B cell (primary cell): Measurements from ENCODE around the gene C1orf174. TPM values are rescaled to one million over a fixed set of nuclear protein-coding genes. Genes with fewer than 3 reads are reported as not detected.

Experiments
- ATAC-seq: fragments of 200-7000 bp; cut with Tn5 transposase; one replicate; pipeline ENCODE4 v1.10.0; 2021; ENCODE audit warnings: low read depth, mild to moderate bottlenecking, moderate number of reproducible peaks, moderate library complexity
- CTCF ChIA-PET: fragments of 350-600 bp; sonication (Branson Sonifier 250); formaldehyde crosslinking; loops from one replicate; lab custom pipeline; 2021; ENCODE audit warnings: antibody characterized with exemption, inconsistent platforms; lab: Charles Lee
- POLR2A ChIA-PET: fragments of 350-600 bp; sonication (Branson Sonifier 250); formaldehyde crosslinking; loops from one replicate; lab custom pipeline; 2021; ENCODE audit warnings: antibody characterized with exemption; lab: Charles Lee
- DNase-seq: peaks from one replicate; pipeline ENCODE4 v3.0.0; 2013
- H2AFZ ChIP-seq: 2 replicates; pipeline ENCODE4 v1.6.1; 2012; ENCODE audit warnings: mild to moderate bottlenecking, low read depth, low read length; ENCODE audit not compliant: insufficient read depth, poor library complexity, severe bottlenecking
- H3K27ac ChIP-seq, 2 donors: 1 replicate in 1 of 2; 2 replicates in 1 of 2; pipeline ENCODE4 v1.5.1; 2012 to 2013; ENCODE audit warnings: low read length in 2 of 2, mild to moderate bottlenecking in 2 of 2, moderate library complexity in 1 of 2
- H3K27me3 ChIP-seq, 4 experiments: fragments of 200-600 bp in 1 of 4; sonication (generic) in 1 of 4; replicated peaks in 1 of 4; 1 replicate in 2 of 4; 2 replicates in 2 of 4; pipeline versions ENCODE4 v1.6.1 to v1.7.0; 2013 to 2016; ENCODE audit warnings: low read length in 3 of 4, mild to moderate bottlenecking in 2 of 4, mixed read lengths in 1 of 4, moderate library complexity in 1 of 4; ENCODE audit not compliant: insufficient read depth in 4 of 4, control insufficient read depth in 3 of 4; ENCODE audit errors: control extremely low read depth in 1 of 4
- H3K36me3 ChIP-seq, 2 experiments: replicated peaks in 1 of 2; 1 replicate in 1 of 2; 2 replicates in 1 of 2; pipeline versions ENCODE4 v1.6.1 to v1.7.1; 2013; ENCODE audit warnings: low read length in 1 of 2; ENCODE audit not compliant: insufficient read depth in 2 of 2, control insufficient read depth in 1 of 2; ENCODE audit errors: control extremely low read depth in 1 of 2, extremely low read depth in 1 of 2
- H3K4me1 ChIP-seq, 2 donors: fragments of 200-600 bp in 1 of 2; sonication (generic) in 1 of 2; 1 replicate in 1 of 2; 2 replicates in 1 of 2; pipeline versions ENCODE4 v1.5.1 to v1.6.1; 2013 to 2017; ENCODE audit warnings: low read length in 2 of 2; ENCODE audit not compliant: control insufficient read depth in 2 of 2, insufficient read depth in 2 of 2
- H3K4me2 ChIP-seq: replicated peaks from 2 replicates; pipeline ENCODE3; 2012; ENCODE audit warnings: mild to moderate bottlenecking, low read depth, low read length; ENCODE audit not compliant: poor library complexity, severe bottlenecking
- H3K4me3 ChIP-seq, 5 experiments: fragments of 200-600 bp in 1 of 5; sonication (generic) in 1 of 5; 1 replicate in 3 of 5; 2 replicates in 2 of 5; pipeline versions ENCODE4 v1.5.1 to v1.7.0; 2011 to 2016; ENCODE audit warnings: low read length in 4 of 5, mild to moderate bottlenecking in 4 of 5, low read depth in 2 of 5, control low read depth in 1 of 5, moderate library complexity in 1 of 5; ENCODE audit not compliant: insufficient read depth in 1 of 5; ENCODE audit errors: control extremely low read depth in 1 of 5, extremely low read depth in 1 of 5
- H3K79me2 ChIP-seq: fragments of 200-600 bp; sonication (generic); one replicate; pipeline ENCODE4 v1.6.0; 2016; ENCODE audit warnings: low read length; ENCODE audit not compliant: control insufficient read depth, insufficient read depth
- H3K9ac ChIP-seq: fragments of 200-600 bp; sonication (generic); 2 replicates; pipeline ENCODE4 v1.6.1; 2017; ENCODE audit warnings: mild to moderate bottlenecking, low read length, moderate library complexity
- H3K9me3 ChIP-seq, 3 donors: one replicate each; pipeline versions ENCODE4 v1.6.1 to v1.7.1; 2013; ENCODE audit warnings: low read length in 2 of 3; ENCODE audit not compliant: control insufficient read depth in 2 of 3, insufficient read depth in 1 of 3; ENCODE audit errors: control extremely low read depth in 1 of 3
- H4K20me1 ChIP-seq: 2 replicates; pipeline ENCODE4 v1.6.0; 2012; ENCODE audit warnings: mild to moderate bottlenecking, low read length; ENCODE audit not compliant: insufficient read depth, control insufficient read depth, poor library complexity, severe bottlenecking
- H3K27ac Mint-ChIP-seq: one replicate; pipeline ENCODE4 v1.8.0; 2021; ENCODE audit warnings: mixed read lengths
- H3K27me3 Mint-ChIP-seq: one replicate; pipeline ENCODE4 v1.8.0; 2021; ENCODE audit warnings: mixed read lengths
- H3K4me1 Mint-ChIP-seq: one replicate; pipeline ENCODE4 v1.8.0; 2021; ENCODE audit warnings: mixed read lengths
- H3K4me3 Mint-ChIP-seq: one replicate; pipeline ENCODE4 v1.8.0; 2021; ENCODE audit warnings: mixed read lengths
- H3K9me3 Mint-ChIP-seq: one replicate; pipeline ENCODE4 v1.8.0; 2022; ENCODE audit warnings: mixed read lengths; ENCODE audit not compliant: insufficient read depth
- CTCF ChIP-seq: fragments of 200-600 bp; IDR thresholded peaks from one replicate; pipeline ENCODE4 v1.8.0; 2022; ENCODE audit warnings: antibody characterized with exemption, mild to moderate bottlenecking
- EZH2 ChIP-seq: IDR thresholded peaks from 2 replicates; pipeline ENCODE4 v1.6.1; 2012; ENCODE audit warnings: borderline replicate concordance, low read depth, mild to moderate bottlenecking, moderate library complexity, low read length; ENCODE audit not compliant: insufficient read depth, poor library complexity, severe bottlenecking
- WGBS: methylation state at CpG from one replicate; pipeline ENCODE4 v1.1.5; 2013; ENCODE audit warnings: missing lambda C conversion rate; ENCODE audit not compliant: insufficient coverage; 5-methylcytosine and 5-hydroxymethylcytosine counted together
- intact Hi-C: fragments of 100-400 bp; cut with micrococcal nuclease; formaldehyde crosslinking; loops from one replicate; pipeline ENCODE4 v1.10.0; 2022
- polyA plus RNA-seq: library from polyadenylated mRNA; depleted of rRNA; stranded (reverse); fragments of >200 nt; gene quantifications from 2 replicates; pipeline ENCODE4 v1.2.3, GENCODE V29; 2012
- total RNA-seq, 2 donors: library from RNA; stranded (reverse); fragments of 120-200 nt in 1 of 2; gene quantifications; 1 replicate in 1 of 2; 2 replicates in 1 of 2; pipeline versions ENCODE4 v1.2.3 to v1.2.4, GENCODE V29; 2013 to 2022

The C1orf174 gene
- total and polyA plus RNA-seq, 2 donors (not counting 1 experiment from before 2014, with no cell fraction given): 33.2 to 49.8 TPM

GRCh38 chr1:3910049-3910731, 10.1 kb upstream of the C1orf174 start:
- peak overlapping the region; percentile 53 for H3K27ac Mint-ChIP-seq

More at GRCh38 chr1:3910049-3910731, 10.1 kb upstream of the C1orf174 start:
- Histone ChIP-seq H3K9me3 (no peaks in the 10 kb centered on the region), H3K4me2 (peak overlapping the region; percentile 66), H3K9ac (no peak overlapping the region), H3K27ac (no peak overlapping the region), H4K20me1 (no peaks in the 10 kb centered on the region), H2AFZ (no peak overlapping the region), H3K4me3 (no peak overlapping the region), H3K79me2 (no peaks in the 10 kb centered on the region), H3K4me1 (peaks cover 4 to 23% of the 10 kb centered on the region in 2 donors), H3K27me3 (peaks cover 0 to 15% (median 0%) of the 10 kb centered on the region in 4 experiments), H3K36me3 (no peaks in the 10 kb centered on the region)
- CTCF ChIA-PET: interaction anchor here (1.1 to 2.5 kb wide), 5 partner anchors 117 to 666 kb away, joined by 3 to 31 read pairs (median 5); no protein-coding TSS in a partner anchor
- no peaks in the 10 kb centered on the region for H3K9me3 Mint-ChIP-seq
- WGBS: 55% methylated on average over 30 of the region's 30 CpGs
- peak; percentile 50 for DNase-seq
- peak; percentile 52 for ATAC-seq
- H3K4me1 Mint-ChIP-seq: peaks cover 25% of the 10 kb centered on the region
- H3K4me3 Mint-ChIP-seq: peak overlapping the region; percentile 70
- peaks cover 6% of the 10 kb centered on the region for H3K27me3 Mint-ChIP-seq
- TF ChIP-seq EZH2: no peak
- TF ChIP-seq CTCF: no peak
- POLR2A ChIA-PET: no interaction called here
- intact Hi-C loops: loop anchor here (1.0 to 2.0 kb wide), 2 partner anchors 135 to 177 kb away; no protein-coding TSS in a partner anchor
